H9 (cell line): ENCODE results near the gene MSI2. TPM values are rescaled to one million over a fixed set of nuclear protein-coding genes. Genes with fewer than 3 reads are reported as not detected.

Experiments used
- DNase-seq: peaks from one replicate; pipeline ENCODE4 v3.0.0-alpha.2; 2017
- H2AFZ ChIP-seq: one replicate; pipeline ENCODE4 v1.6.1; 2013; ENCODE audit warnings: mild to moderate bottlenecking, low read length, control low read depth, moderate library complexity
- H2AK5ac ChIP-seq: 2 replicates; pipeline ENCODE4 v1.6.1; 2013; ENCODE audit warnings: low read length, control low read depth, mixed read lengths; ENCODE audit not compliant: insufficient read length
- H2BK120ac ChIP-seq: one replicate; pipeline ENCODE4 v1.6.1; 2013; ENCODE audit warnings: low read depth, mild to moderate bottlenecking, low read length, control low read depth, inconsistent platforms; ENCODE audit not compliant: poor library complexity, severe bottlenecking
- H2BK12ac ChIP-seq: 2 replicates; pipeline ENCODE4 v1.6.1; 2013; ENCODE audit warnings: low read length, control low read depth, mixed read lengths, low read depth; ENCODE audit not compliant: insufficient read length
- H2BK15ac ChIP-seq: 2 replicates; pipeline ENCODE4 v1.6.1; 2013; ENCODE audit warnings: low read depth, low read length, control low read depth
- H2BK20ac ChIP-seq: one replicate; pipeline ENCODE4 v1.6.1; 2013; ENCODE audit warnings: low read depth, mild to moderate bottlenecking, low read length, control low read depth, inconsistent platforms; ENCODE audit not compliant: poor library complexity, severe bottlenecking
- H2BK5ac ChIP-seq: 2 replicates; pipeline ENCODE4 v1.6.1; 2013; ENCODE audit warnings: low read length, control low read depth, mixed read lengths; ENCODE audit not compliant: insufficient read length
- H3K14ac ChIP-seq: 2 replicates; pipeline ENCODE4 v1.6.1; 2013; ENCODE audit warnings: low read length, control low read depth; ENCODE audit not compliant: insufficient read depth
- H3K18ac ChIP-seq: 2 replicates; pipeline ENCODE4 v1.6.1; 2013; ENCODE audit warnings: low read depth, mild to moderate bottlenecking, mixed read lengths, low read length, control low read depth; ENCODE audit not compliant: insufficient read length
- H3K23ac ChIP-seq: 2 replicates; pipeline ENCODE4 v1.6.1; 2013; ENCODE audit warnings: low read length, control low read depth, mixed read lengths, low read depth; ENCODE audit not compliant: insufficient read length
- H3K23me2 ChIP-seq: 2 replicates; pipeline ENCODE4 v1.6.1; 2013; ENCODE audit warnings: low read depth, mild to moderate bottlenecking, mixed read lengths, low read length, control low read depth; ENCODE audit not compliant: insufficient read length, poor library complexity, severe bottlenecking
- H3K27ac ChIP-seq: 2 replicates; pipeline ENCODE4 v1.5.1; 2013; ENCODE audit warnings: low read length, control low read depth, mixed read lengths, low read depth; ENCODE audit not compliant: insufficient read length
- H3K27me3 ChIP-seq: 2 replicates; pipeline ENCODE4 v1.6.1; 2013; ENCODE audit warnings: low read length, control low read depth, inconsistent platforms; ENCODE audit not compliant: insufficient read depth
- H3K4ac ChIP-seq: 2 replicates; pipeline ENCODE4 v1.6.1; 2013; ENCODE audit warnings: low read depth, mild to moderate bottlenecking, control low read depth, inconsistent platforms, low read length, moderate library complexity
- H3K4me1 ChIP-seq: 2 replicates; pipeline ENCODE4 v1.6.1; 2013; ENCODE audit warnings: low read length, control low read depth, inconsistent platforms; ENCODE audit not compliant: insufficient read depth
- H3K4me2 ChIP-seq: 2 replicates; pipeline ENCODE4 v1.6.1; 2013; ENCODE audit warnings: low read length, control low read depth, mixed read lengths; ENCODE audit not compliant: insufficient read length, insufficient read depth
- H3K56ac ChIP-seq: 2 replicates; pipeline ENCODE4 v1.6.1; 2013; ENCODE audit warnings: low read depth, mild to moderate bottlenecking, mixed read lengths, low read length, control low read depth; ENCODE audit not compliant: insufficient read length
- H3K79me1 ChIP-seq: 2 replicates; pipeline ENCODE4 v1.6.1; 2013; ENCODE audit warnings: low read depth, mild to moderate bottlenecking, moderate library complexity, low read length, control low read depth, inconsistent platforms; ENCODE audit not compliant: insufficient read depth, poor library complexity, severe bottlenecking
- H3K79me2 ChIP-seq: 2 replicates; pipeline ENCODE4 v1.6.1; 2013; ENCODE audit warnings: low read length, control low read depth, inconsistent platforms; ENCODE audit not compliant: insufficient read depth
- H3K9ac ChIP-seq: 2 replicates; pipeline ENCODE4 v1.6.1; 2013; ENCODE audit warnings: low read length, control low read depth, mixed read lengths; ENCODE audit not compliant: insufficient read length; ENCODE audit errors: extremely low read depth
- H3K9me3 ChIP-seq: one replicate; pipeline ENCODE4 v1.6.1; 2013; ENCODE audit warnings: low read depth, low read length, inconsistent platforms; ENCODE audit not compliant: control insufficient read depth
- H3T11ph ChIP-seq: one replicate; pipeline ENCODE4 v1.6.1; 2013; ENCODE audit warnings: mild to moderate bottlenecking, low read length, control low read depth, inconsistent platforms
- H4K20me1 ChIP-seq: one replicate; pipeline ENCODE4 v1.6.1; 2013; ENCODE audit not compliant: control insufficient read depth, insufficient read length, insufficient read depth
- H4K5ac ChIP-seq: 2 replicates; pipeline ENCODE4 v1.6.1; 2013; ENCODE audit warnings: low read depth, mild to moderate bottlenecking, mixed read lengths, low read length, control low read depth; ENCODE audit not compliant: insufficient read length
- H4K8ac ChIP-seq: replicated peaks from 2 replicates; pipeline ENCODE4 v1.6.1; 2013; ENCODE audit warnings: low read length, control low read depth, mixed read lengths, low read depth; ENCODE audit not compliant: insufficient read length
- H4K91ac ChIP-seq: 2 replicates; pipeline ENCODE4 v1.6.1; 2013; ENCODE audit warnings: low read depth, mild to moderate bottlenecking, moderate library complexity, mixed read lengths, low read length, control low read depth; ENCODE audit not compliant: insufficient read length
- H3K27ac Mint-ChIP-seq, 3 experiments: 2 replicates in 2 of 3; 3 replicates in 1 of 3; pipeline ENCODE4 v1.8.0; 2020 to 2021; ENCODE audit warnings: mixed read lengths in 3 of 3, mild to moderate bottlenecking in 1 of 3, moderate library complexity in 1 of 3
- H3K27me3 Mint-ChIP-seq: 2 replicates; pipeline ENCODE4 v1.8.0; 2021; ENCODE audit warnings: low read depth, mild to moderate bottlenecking, moderate library complexity, mixed read lengths
- H3K36me3 Mint-ChIP-seq, 3 experiments: 2 replicates in 2 of 3; 3 replicates in 1 of 3; pipeline ENCODE4 v1.8.0; 2020 to 2021; ENCODE audit warnings: low read depth in 3 of 3, mixed read lengths in 3 of 3; ENCODE audit not compliant: insufficient read depth in 1 of 3
- H3K4me1 Mint-ChIP-seq, 2 experiments: 2 replicates each; pipeline ENCODE4 v1.8.0; 2020; ENCODE audit warnings: mixed read lengths in 2 of 2
- H3K4me3 Mint-ChIP-seq, 2 experiments: 2 replicates in 1 of 2; 3 replicates in 1 of 2; pipeline ENCODE4 v1.8.0; 2020 to 2021; ENCODE audit warnings: mild to moderate bottlenecking in 2 of 2, mixed read lengths in 2 of 2, moderate library complexity in 1 of 2
- H3K9me3 Mint-ChIP-seq, 2 experiments: 2 replicates in 1 of 2; 3 replicates in 1 of 2; pipeline ENCODE4 v1.8.0; 2020; ENCODE audit warnings: mild to moderate bottlenecking in 2 of 2, mixed read lengths in 2 of 2, moderate library complexity in 1 of 2
- CTCF ChIP-seq: fragments of 200-600 bp; sonication (generic); conservative IDR thresholded peaks from 3 replicates; pipeline ENCODE4 v1.8.0; 2021; ENCODE audit warnings: antibody characterized with exemption, mild to moderate bottlenecking
- WGBS: extraction: QIAGEN DNeasy Blood & Tissue Kit; methylation state at CpG from one replicate; pipeline ENCODE4 v1.1.7; 2013; ENCODE audit warnings: missing lambda C conversion rate, low lambda C conversion rate, mixed read lengths; ENCODE audit not compliant: insufficient read length; ENCODE audit errors: extremely low coverage; 5-methylcytosine and 5-hydroxymethylcytosine counted together
- total RNA-seq: library from RNA; stranded (reverse); gene quantifications from 2 replicates; pipeline ENCODE4 v1.2.1, GENCODE V29; 2021

Gene MSI2
- total RNA-seq, 1 experiment from 2014 or later: 98.5 TPM

GRCh38 chr17:57366177-57366557 is 109.8 kb downstream of the MSI2 start:
- Mint-ChIP-seq H3K4me3 (no peak overlapping the region; a peak in 1 of 5 replicates), H3K27ac (peak overlapping the region in 2 of 3 experiments; percentile 60 to 71; a peak in 2 of 7 replicates), H3K9me3 (no peaks in the 10 kb centered on the region), H3K4me1 (peaks cover 50 to 63% of the 10 kb centered on the region in 2 experiments), H3K36me3 (no peaks in the 10 kb centered on the region; a peak in 1 of 7 replicates), H3K27me3 (no peaks in the 10 kb centered on the region)
- no peak overlapping the region for H2BK5ac ChIP-seq
- H4K5ac ChIP-seq: no peak overlapping the region
- H2BK12ac ChIP-seq: no peak overlapping the region
- H2BK20ac ChIP-seq: no peak overlapping the region
- no peaks in the 10 kb centered on the region for H3K23me2 ChIP-seq
- H3K23ac ChIP-seq: no peak overlapping the region
- no peak overlapping the region for H3T11ph ChIP-seq
- DNase-seq: no peak
- no peak overlapping the region for H3K4ac ChIP-seq
- H3K4me2 ChIP-seq: no peak overlapping the region
- peaks cover 8% of the 10 kb centered on the region for H3K79me1 ChIP-seq
- H4K91ac ChIP-seq: no peak overlapping the region
- H3K56ac ChIP-seq: no peak overlapping the region
- no peak overlapping the region for H2AFZ ChIP-seq
- no peaks in the 10 kb centered on the region for H3K9me3 ChIP-seq
- no peak overlapping the region for H3K14ac ChIP-seq
- peaks cover 8% of the 10 kb centered on the region; the same call in 1 of the 2 replicates for H3K4me1 ChIP-seq
- no peak overlapping the region for H2BK120ac ChIP-seq
- no peak overlapping the region for H3K27ac ChIP-seq
- peaks cover 2% of the 10 kb centered on the region for H4K20me1 ChIP-seq
- no peaks in the 10 kb centered on the region for H3K27me3 ChIP-seq
- no peak overlapping the region for H2BK15ac ChIP-seq
- no peak overlapping the region for H2AK5ac ChIP-seq
- no CpG with 5 or more reads among the region's 6 CpGs for WGBS
- H3K18ac ChIP-seq: no peak overlapping the region
- H3K9ac ChIP-seq: no peak overlapping the region
- no peaks in the 10 kb centered on the region for H3K79me2 ChIP-seq
- H4K8ac ChIP-seq: no peak overlapping the region
- TF ChIP-seq CTCF: no peak
